ENCODE data around the gene TAF11L10. TPM values are rescaled to one million over a fixed set of nuclear protein-coding genes. Genes with fewer than 3 reads are reported as not detected.

Gene TAF11L10
- total and polyA plus RNA-seq, 10 of the 15 experiments (the other 5 are each of a cell fraction or from before 2014, with no cell fraction given) = not detected

- FAIRE-seq = no peak
- ChIA-PET SMC1A (ENCODE audit: uncharacterized antibody, unreplicated experiment) (no interaction called here), POLR2A (no interaction called here), CTCF (no interaction called here), RAD21 (ENCODE audit: unreplicated experiment) (no interaction called here)
- Histone ChIP-seq H4K20me1 (ENCODE audit: control insufficient read depth, insufficient read depth) (no peaks in the 10 kb centered on the region), H3K4me2 (ENCODE audit: control insufficient read depth, insufficient read depth) (no peak overlapping the region), H3K4me1 (ENCODE audit: control insufficient read depth, insufficient read depth, low read length) (no peaks in the 10 kb centered on the region), H3K27me3 (replicated peaks in 1 of 2; ENCODE audit: control insufficient read depth in 2 of 2, insufficient read depth in 2 of 2, low read length in 1 of 2) (no peaks in the 10 kb centered on the region), H3K36me3 (ENCODE audit: control insufficient read depth in 2 of 2, insufficient read depth in 2 of 2, low read length in 1 of 2) (no peaks in the 10 kb centered on the region), H3K9ac (ENCODE audit: control insufficient read depth, insufficient read depth, low read length) (no peak overlapping the region), H2AFZ (ENCODE audit: control insufficient read depth, low read depth, low read length) (no peak overlapping the region), H3K4me3 (no peak overlapping the region), H3K79me2 (ENCODE audit: control insufficient read depth, insufficient read depth, low read length) (no peaks in the 10 kb centered on the region), H3K9me3 (replicated peaks; ENCODE audit: control insufficient read depth, insufficient read depth, low read length) (no peaks in the 10 kb centered on the region), H3K27ac (ENCODE audit: control insufficient read depth, insufficient read depth) (no peak overlapping the region)
- DNase-seq (ENCODE audit: low read depth, low spot score) = no peak
- WGBS (ENCODE audit: insufficient coverage, insufficient replicate concordance, low lambda C conversion rate, missing lambda C conversion rate) = 55% methylated on average over 11 of the region's 11 CpGs
- no TSS peak for BruUV-seq (replicated peaks)
- TF ChIP-seq NFIC (IDR thresholded peaks at IDR 0.05; ENCODE audit: low read depth, low read length) (no peak), ETV6 (conservative IDR thresholded peaks at IDR 0.05 in 1 of 2, IDR thresholded peaks at IDR 0.05 in 1 of 2; ENCODE audit: borderline replicate concordance in 1 of 2, low read depth in 1 of 2) (no peak), MYC (IDR thresholded peaks at IDR 0.05; ENCODE audit: insufficient read depth, insufficient read length, insufficient replicate concordance, low read length, severe bottlenecking) (no peak), CHD2 (IDR thresholded peaks at IDR 0.05; ENCODE audit: borderline replicate concordance, low read depth, low read length) (no peak), MXI1 (IDR thresholded peaks at IDR 0.05; ENCODE audit: low read depth, low read length) (no peak), ZNF207 (IDR thresholded peaks at IDR 0.05; ENCODE audit: borderline replicate concordance) (no peak), E2F4 (IDR thresholded peaks at IDR 0.05; ENCODE audit: low read depth, low read length) (no peak)
- TF ChIP-seq, protein P1, sequence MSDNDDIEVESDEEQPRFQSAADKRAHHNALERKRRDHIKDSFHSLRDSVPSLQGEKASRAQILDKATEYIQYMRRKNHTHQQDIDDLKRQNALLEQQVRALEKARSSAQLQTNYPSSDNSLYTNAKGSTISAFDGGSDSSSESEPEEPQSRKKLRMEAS (IDR thresholded peaks at IDR 0.05; ENCODE audit: low read depth, low read length) = no peak
- no peak for ATAC-seq
- intact Hi-C loops (cut with micrococcal nuclease; ENCODE audit: unreplicated experiment) (no loop called here), in situ Hi-C loops (cut with MboI) (no loop called here)
Measured at GRCh38 chr5:17625686-17626085, 28.1 kb upstream of the TAF11L10 start.
